Stimulated activated CD4-positive, alpha-beta T cell treated with anti-CD3 and anti-CD28 coated beads, Interleukin-2, amount 100 ng/mL, for 24 hours (primary cell): Measurements from ENCODE around the gene TACR1.

Experiments used
- DNase-seq, 2 donors: peaks; one replicate each; pipeline ENCODE4 v3.0.0-alpha.2; 2020

The TACR1 gene

DNA sequence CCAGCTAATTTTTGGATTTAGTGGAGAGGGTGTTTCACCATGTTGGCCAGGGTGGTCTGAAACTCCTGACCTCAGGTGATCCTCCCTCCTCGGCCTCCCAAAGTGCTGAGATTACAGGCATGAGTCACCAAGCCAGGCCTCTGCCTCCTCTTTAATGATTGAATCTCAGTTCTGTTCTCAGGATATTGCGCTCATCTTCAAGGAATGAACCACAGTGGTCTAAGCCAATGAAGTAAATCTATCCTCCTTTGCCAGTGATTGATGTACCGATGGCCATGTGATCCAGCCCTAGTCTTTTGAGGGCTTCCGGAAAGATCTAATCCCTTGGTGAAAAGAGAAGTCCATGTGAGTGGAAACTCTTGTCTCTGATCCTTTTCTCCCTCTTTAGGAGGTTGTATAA, 192.3 kb downstream of the TACR1 start:
- DNase-seq = no peak

GRCh38 chr2:75006041-75006440, 193.3 kb downstream of the TACR1 start:
- no peak for DNase-seq

DNA sequence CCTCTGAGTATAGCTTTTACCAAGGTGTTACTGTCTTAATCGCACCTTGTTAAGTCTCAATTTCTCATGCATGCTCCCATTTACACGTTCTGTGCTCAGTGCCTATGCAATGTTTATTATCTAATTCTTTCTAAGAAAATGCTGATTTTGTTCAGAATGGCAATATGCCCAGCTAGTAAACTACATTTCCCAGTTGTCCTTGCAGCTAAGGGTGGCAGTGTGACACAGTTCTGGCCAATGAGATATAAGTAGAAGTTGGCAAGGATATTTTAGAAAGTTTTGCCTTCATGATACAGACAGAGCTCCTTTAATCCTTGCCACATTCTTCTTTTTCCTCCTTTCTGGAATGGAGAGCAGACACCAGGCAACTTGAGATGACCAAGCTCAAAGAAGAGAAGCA, 195.5 kb downstream of the TACR1 start:
- DNase-seq = no peak

GRCh38 chr2:75003276-75003675, 196.0 kb downstream of the TACR1 start:
- DNase-seq = no peak

DNA sequence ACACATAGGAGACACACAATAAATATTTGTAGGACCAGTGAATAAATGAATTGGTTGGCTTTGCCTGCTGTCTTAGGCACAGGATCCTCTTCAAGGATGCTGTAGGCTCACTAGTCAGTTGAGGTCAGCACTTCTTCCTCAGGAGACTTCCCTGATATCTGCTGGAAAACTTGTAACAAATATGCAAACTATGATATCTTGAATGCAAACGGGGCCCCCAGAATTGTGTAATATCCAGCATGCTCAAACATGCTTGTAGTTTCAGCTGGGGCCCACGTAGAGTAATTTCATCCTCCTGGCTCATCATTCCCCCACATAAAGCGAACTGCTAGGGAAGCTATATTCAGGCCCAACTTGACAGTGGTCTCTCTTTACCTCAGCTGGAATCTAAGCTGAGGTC, 197.3 kb downstream of the TACR1 start:
- no peak for DNase-seq

GRCh38 chr2:74999468-74999867, 199.9 kb downstream of the TACR1 start:
- no peak for DNase-seq
